Stimulated activated CD8-positive, alpha-beta memory T cell treated with anti-CD3 and anti-CD28 coated beads, Interleukin-7, amount 100 ng/mL, for 48 hours (primary cell): ENCODE measurements around the gene ADAMTS17.
A peak's percentile ranks its signal among the peaks of the same experiment; 100 is the strongest.

Source experiments
- DNase-seq, 2 donors: peaks; one replicate each; pipeline ENCODE4 v3.0.0-alpha.2; 2020; ENCODE audit warnings: low read depth in 1 of 2; ENCODE audit errors: extremely low read depth in 1 of 2

Gene ADAMTS17

DNA sequence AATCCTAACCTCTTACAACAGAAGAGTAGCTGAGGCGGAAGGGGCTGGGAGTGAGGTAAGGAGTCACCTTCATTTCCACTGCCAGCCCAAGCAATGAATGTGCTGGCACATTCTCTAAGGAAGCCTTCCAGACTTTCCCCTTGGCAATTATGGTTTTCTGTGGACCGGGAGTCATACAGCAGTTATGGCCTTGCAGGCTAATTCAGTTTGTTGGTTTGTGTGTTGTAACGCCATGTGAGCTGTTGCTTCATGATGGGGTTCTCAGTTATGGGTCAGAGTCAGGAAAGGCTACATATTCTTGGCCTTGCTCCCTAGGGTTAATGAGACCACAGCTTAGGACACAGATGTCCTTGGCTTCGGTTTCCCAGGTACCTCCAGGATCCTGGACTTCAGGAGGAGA, 137.0 kb downstream of the ADAMTS17 start:
- DNase-seq, result no peak

DNA sequence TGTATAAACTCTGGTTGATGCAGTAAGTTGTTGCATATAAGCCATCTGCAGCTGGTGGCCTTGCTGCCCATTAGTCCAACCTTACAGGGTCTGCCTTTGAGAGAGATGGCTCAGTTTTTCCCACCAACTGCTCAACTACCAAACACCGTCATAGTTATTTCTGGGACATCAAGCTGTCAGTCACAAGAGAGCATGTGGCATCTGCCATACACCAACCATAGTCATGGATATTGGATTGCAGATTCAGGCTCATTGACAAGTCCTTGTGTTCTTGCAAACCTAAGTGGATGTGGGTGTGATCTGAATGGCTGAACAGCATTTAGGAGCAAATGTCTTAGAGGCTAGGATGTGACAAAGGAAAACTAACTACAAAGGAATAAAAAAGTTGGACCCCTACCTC, 137.6 kb downstream of the ADAMTS17 start:
- DNase-seq, result no peak

- DNase-seq, result no peak
Observed at GRCh38 chr15:100202309-100202960, 139.3 kb downstream of the ADAMTS17 start.

DNA sequence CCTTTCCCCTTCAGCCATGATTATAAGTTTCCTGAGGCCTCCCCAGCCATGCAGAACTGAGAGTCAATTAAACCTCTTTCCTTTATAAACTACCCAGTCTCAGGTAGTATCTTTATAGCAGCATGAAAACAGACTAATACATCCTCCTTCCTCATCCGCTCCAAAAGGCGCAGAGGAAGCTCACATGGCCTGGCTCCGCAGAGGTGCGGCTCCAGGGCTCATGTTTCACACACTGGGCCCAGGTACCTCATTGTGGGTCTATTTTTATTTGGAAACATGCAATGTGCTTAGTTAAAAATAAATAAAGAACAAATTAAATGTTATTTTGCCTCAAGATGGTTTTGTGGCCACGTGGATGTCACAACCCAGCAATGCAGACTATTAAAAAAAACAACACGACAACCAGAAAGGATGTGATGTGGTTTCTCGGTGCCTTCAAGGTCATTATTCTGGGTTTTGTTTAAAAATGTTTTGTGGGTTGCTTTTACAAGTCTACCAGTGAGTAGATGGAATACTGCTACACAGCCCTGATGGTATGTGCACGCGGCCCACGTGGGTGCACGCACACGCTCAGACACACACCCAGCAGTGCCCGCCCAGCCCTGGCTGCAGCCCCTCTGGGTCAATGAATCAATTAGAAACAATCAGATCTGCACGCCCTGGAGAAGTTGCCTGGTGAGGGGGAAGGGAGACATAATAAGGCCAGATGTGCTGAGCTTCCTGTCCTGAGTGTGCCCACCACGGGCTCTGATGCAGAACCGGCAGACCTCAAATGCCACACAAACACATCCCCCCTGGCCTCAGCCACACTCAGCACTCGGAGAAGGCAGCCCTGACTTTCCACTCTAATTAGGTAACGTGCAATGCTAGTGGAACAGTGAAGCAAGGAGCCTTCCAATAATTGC, 140.1 kb downstream of the ADAMTS17 start:
- DNase-seq, result peak; percentile 2 to 21

DNA sequence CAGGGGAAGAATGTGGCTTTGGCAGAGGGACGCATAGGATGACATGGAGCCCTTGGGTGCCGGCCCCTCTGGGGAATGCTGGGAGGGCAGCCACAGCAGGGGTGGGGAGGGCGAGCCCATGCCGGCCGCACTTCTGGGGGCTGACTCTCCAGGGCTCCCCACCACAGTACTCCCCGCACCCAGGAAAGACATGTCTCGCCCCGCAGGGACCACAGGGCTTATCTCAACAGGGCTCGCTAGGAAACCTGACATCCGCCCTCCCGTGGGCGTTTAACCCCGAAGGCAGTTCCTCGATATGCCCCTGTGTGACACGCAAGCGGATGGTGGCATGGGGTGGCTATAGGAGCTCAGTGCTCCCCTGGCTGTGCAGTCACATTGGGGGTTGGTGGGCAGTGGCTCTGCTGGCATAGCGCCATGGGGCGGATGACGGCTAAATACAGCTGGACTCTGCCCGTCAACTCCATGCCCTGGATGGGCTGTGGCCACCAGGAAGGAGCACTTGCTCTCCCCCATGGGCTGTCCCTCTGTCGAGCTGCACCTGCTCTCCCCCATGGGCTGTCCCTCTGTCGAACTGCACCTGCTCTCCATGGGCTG, 141.4 kb downstream of the ADAMTS17 start:
- no peak for DNase-seq

- DNase-seq, result no peak
Observed at GRCh38 chr15:100199711-100200286, 142.0 kb downstream of the ADAMTS17 start.

DNA sequence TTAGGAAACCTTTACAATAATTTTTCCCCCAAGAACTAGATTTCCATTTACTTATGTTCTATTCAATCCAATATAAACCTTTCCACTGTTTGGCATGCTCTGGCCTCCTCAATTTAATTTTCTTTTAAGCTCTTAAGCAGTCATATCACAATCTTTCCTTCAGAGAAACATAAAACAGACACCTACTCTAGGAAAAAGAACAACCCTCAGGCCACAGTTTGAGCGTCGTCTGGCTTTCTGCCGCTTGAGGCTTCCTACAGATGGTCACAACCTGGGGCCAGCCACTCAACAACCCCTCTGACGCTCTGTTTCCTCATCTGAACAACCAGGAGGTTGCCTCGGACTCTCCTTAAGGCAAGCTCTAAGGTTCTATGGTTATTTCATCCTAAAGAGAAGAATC, 143.3 kb downstream of the ADAMTS17 start:
- DNase-seq, result no peak

DNA sequence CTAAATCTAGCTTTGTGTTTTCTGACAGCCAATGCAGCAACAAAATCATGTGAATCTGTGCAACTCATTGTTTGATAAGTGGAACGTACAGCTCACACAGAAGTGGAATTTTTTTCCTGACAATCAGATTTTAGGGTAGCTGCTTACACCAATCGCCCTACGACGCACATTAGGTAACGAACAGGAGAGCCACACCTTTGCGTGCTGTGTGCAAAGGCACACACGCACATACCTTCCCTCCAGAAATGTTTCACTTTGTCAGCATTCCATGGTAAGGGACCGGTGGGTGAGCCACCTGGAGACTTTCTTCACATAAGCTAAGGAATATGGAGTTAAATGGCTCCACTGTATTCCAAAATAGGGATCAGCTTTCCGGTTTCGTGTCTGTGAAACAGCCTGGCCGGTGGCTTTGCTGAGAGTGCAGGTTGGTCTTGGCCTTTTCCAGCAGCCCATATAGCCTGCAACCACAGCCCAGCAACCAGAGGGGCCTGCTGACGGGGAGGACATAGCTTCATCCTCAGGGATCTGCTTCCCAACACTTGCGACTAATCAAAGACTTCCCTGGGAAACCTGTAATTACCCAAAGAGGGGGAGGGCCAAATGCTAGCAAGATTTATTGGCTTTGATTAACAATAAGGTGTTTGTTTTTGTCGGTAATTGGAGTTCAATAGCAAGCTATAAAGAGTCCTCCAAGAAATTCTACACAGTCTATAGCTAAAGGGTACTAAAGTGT, 145.3 kb downstream of the ADAMTS17 start:
- no peak for DNase-seq

DNA sequence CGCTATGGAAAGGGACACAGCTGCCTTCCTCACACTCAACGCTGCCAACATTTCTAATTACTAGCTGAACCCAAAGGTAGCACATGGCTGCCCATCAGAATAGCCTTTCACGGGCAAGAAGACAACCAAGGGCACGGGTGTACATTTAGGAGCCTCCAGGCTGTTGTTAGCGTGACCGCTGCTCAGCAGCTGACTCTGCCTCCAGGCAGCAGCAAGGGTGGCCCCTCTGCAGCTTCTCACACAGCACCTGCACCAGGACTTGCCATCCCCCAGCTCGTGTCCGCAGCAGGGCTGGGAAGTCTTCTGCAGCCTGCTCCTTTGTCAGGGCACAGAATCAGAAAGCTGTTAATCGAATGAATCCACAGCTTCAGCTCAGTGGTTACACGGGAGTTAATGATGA, 146.8 kb downstream of the ADAMTS17 start:
- no peak for DNase-seq

DNA sequence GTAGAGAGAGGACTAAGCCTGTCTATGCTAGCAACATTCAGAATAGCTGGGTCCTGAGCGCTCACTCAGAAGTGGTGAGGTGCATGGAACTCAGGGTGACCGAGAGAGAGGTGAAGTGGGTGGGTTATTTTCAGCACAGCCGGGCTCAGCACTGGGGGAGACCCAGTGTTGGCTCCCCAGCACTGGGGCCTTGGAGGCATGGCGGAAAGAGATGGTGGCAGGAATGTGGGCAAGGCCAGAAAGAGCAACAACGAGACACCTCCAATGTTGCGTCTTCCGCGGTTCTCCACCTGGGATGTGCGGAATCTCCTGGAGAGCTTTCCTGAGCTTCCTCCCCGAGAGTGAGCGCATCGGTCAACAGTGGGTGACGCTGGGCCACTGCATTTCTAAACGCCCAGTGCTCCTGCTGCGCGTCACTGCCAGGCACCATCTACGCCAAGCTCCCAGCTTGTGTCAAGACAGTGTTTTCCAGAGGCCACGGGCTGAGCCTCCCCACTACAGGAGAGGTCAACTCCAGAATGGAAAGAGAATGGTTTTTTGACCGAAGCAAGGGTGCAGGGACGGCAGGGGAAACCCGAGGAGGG, 148.4 kb downstream of the ADAMTS17 start:
- DNase-seq, result no peak

- DNase-seq, result no peak
Observed at GRCh38 chr15:100192097-100193080, 149.4 kb downstream of the ADAMTS17 start.

DNA sequence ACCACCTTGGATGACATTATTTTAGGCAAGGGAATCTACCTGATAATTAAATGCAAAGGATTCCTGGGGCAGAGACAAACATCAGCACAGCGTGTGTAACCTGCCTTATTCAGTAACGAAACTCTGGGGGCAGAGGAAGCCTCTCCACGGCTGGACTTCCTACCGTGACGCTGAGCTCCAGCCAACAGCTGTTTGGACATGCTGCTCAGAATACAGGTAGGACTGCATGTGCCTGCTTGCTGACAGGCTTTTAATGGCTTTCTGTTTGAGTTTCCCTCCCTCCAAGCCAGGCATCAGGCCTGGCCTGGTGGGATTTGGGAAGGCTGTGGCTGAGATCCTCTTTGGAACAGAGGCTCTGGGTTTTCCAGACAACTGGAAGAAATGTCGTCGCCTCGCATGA, 150.6 kb downstream of the ADAMTS17 start:
- no peak for DNase-seq

DNA sequence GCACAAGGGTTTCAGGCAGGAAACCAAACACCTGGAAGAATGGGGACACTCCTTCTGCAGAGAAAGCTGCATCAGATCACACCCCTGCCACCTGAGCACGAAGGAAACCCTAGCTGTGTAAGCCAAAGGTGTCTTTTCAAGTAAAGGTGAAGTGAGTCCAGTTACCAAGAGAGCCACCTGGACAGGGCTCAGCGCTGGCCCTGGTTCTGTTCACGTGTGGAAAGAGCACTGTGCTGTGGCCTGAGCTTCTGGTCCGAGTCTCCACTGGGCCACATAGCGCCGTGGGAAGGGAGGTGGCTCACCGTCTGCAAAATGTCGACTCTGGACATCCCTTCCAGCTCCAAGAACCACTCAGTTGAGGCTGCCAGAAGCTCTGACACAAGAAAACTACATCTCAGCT, 151.1 kb downstream of the ADAMTS17 start:
- DNase-seq, result no peak

DNA sequence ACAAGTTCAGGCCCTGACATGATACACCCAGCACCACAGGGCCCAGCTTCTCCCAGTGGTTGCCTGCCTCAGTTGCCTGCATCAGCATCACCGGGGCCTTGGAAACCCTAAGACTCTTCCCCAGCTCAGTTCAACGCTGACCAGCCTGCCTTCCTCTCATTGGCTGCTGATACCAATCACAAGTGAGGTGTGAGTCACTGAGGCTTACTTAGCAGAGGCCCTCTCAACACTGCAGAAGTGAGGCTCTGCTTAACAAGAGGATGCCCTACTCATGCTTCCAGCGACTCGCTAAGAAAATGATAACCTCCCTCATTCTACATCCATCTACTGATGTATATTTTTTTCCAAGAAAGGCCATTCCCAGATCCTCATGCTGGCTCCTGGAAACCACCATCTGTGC, 151.9 kb downstream of the ADAMTS17 start:
- DNase-seq, result no peak

- DNase-seq, result no peak
Observed at GRCh38 chr15:100189319-100189718, 152.5 kb downstream of the ADAMTS17 start.

DNA sequence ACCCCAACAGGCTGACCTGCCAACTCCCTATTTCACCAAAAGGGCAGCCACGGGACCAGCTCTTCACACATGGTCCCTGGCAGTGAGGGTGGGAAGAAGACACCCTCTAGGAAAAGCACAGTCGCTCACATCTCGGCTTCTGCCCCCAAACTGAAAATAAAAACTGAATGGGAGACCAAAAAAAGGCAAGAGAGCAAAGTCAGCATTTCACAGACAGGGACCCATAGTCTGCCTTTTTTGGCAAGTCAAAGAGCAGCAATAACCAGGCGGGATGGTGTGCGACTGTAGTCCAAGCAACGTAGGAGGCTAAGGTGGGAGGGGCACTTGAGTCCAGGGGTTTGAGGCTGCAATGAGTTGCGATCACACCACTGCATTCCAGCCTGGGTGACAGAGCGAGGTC, 154.1 kb downstream of the ADAMTS17 start:
- no peak for DNase-seq

DNA sequence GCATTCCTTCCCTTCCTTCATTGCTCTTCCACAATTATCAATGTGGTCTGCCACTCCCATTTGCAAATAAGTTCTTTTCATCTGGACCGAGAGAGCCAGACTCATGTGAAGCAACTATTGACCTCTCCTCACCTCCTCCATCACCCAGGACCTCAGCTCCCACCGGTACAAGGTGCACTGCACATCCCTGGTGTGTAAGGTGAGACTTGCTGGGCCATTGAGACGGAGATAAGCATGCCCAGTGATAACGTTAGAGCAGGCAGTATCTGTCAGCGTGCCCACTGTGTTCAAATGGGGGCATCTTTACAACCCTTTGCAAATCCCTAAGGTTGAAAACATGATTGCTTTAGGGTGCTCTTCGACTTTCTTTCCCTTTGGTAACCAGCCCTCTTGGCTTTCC, 154.8 kb downstream of the ADAMTS17 start:
- DNase-seq, result no peak

DNA sequence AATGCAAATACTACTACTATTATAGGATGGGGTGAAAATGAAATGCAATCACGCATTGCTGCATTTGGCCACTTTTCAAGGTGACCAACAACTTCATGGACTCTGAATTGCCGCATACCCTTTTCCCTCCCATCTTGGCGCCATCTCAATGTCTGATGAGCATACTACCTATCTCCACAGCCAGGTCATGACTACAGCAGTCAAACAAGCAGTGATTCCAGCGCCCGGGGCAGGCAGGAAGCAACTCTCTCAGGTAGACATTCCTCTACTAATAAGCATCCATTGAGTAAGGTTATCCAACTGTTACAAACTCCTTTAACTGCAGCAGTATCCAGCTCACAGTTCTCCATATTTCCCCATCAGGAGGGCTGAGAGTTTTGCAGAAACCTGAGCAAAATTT, 155.4 kb downstream of the ADAMTS17 start:
- DNase-seq, result no peak

GRCh38 chr15:100183921-100184495, 157.8 kb downstream of the ADAMTS17 start:
- DNase-seq, result no peak
